Endometrium (tissue), 2 donors: ENCODE measurements around the gene PPP1R13L.

Experiments used
- FAIRE-seq: peaks from 2 replicates; lab custom pipeline; 2012; peaks lifted over from hg19 to GRCh38; lab: Jason Lieb, UNC
- donor health status: control.
- donor health status: control.

Gene PPP1R13L

GRCh38 chr19:45406226-45407090, 1.6 kb upstream of the PPP1R13L start, which contains the start of gene POLR1G:
Gene POLR1G (plus strand): TSS chr19:45406644. CDS start chr19:45406697, 53 bp downstream.
- FAIRE-seq: no peak

DNA sequence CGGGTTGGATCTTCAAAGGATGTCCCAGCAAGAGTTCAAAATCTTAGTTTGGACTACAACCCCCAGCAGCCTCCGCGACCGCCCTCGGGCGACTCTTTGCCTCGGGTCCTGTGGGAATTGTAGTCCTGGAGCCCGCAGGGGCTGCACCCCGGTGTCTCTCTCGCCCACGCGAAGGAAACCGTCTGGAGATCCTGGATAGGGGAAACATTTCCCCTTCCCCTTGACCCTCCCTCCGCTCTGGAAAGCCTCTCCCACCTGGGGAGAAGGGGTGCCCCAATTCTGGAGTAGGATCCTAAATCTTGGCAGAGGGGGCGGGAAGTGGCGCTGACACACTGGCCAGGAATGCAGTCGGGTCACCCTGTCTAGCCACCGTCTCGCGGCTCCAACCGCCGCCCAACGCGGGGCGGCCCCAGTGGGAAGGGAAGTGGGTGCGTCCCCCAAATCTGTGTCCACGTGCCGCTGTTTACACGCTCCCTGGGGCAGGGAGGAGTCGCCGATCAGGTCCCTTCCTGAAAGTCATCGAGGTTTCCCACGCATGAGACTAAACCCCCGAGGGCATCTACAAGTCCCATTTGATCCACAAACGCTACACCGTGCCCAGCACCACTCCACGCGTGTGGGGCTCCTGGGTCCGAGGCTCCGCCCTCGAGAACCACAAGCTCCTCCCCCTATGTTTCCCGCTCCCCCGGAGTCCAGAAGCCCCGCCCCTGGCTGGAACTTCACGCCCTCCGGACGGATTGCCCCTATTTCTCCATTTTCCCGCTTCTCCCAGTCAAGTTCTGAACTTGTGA, 761 bp upstream of the PPP1R13L start:
- no peak for FAIRE-seq

GRCh38 chr19:45403781-45404556, 900 bp downstream of the PPP1R13L start:
- no peak for FAIRE-seq

DNA sequence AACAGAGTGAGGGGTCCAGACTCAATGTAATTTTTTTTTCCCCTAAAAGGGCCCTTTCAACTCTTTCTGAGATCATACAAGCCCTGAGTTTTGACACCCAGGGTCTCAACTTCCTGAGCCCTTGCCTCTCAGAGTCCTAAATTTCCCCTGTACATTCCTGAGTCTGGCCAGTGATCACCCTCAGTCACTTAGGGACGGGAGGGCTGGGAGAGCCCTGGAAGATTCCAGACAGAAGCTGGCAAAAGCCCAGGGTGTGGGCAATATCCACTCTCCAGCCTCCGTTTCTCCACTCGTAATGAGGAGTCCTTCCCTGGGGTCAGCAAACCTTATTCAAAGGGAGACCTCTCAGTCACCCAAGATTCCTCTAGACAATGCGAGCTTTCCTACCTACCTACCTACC, 1.6 kb downstream of the PPP1R13L start:
- no peak for FAIRE-seq

GRCh38 chr19:45402298-45403061, 2.4 kb downstream of the PPP1R13L start:
- FAIRE-seq: no peak

DNA sequence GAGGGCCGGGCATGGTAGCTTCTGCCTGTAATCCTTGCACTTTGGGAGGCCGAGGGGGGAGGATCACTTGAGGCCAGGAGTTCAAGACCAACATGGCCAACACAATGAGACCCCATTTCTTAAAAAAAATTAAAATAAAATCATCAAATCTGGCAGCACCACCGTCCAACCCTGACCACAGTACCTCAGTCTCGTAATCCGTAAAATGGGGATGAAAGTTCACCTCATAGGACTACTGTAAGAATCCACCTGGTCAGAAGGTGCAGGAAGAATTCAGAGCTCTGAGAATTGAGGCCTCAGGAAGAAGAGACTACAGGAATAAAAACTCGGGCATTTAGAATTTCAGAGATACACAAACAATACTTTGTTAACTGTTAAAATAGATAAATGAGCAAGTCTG, 3.1 kb downstream of the PPP1R13L start:
- no peak for FAIRE-seq

DNA sequence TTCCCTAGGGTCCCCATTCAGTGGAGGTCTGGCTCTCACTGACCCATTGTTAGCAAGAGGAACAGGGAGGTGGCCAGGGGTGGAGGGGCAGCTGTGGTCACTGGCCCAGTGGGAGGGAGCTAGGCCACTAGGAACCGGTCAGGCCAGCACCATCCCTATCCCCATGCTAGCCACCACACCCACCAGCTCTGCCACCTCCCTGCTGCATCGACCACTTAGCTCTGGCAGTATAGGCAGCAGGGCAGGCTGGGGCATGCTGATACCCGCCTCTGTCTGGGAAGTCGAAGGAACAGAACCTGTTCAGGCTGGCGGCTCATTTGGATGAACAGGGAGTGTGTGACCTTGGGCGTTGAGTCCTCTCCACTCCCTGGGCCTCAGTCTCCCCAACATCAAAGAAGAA, 4.7 kb downstream of the PPP1R13L start:
- FAIRE-seq: no peak

DNA sequence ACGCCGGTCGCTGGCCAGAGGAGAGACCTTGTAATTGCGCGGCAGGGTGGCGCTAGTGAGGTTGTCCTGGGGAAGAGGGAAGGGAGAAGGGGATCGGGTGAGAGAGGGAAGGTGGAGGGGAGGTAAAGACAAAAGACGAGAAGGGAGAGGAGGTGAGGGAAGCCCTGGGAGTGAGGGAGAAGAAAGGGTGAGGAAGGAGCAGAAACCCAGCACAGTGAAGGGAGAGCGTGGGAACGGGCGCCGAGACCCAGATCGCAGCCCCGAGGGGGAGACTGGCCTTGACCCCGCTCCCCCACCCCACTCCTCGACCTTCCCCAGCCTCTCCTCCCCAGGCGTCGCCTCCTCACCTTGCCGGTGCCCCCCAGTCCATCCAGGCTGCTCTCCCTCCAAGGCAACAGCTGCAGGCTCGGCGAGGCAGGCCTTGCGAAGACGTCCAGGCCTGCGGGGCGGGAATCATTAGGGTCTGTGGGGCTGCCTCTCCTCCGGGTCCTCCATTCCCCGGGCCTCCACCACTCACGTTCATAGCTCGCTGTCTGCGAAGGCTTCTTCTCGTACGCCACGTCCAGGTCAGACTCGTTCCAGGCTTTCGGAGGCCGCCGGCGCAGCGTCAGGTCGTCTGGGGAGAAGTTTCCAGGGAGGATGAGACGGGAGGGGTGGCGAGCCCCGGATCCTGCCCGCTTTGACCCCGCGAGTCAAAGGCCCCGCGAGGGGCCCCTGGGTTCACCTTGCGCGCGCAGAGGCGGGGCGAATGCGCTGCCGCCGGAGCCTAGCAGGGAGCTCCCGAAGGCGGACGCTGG, 8.8 kb downstream of the PPP1R13L start:
- no peak for FAIRE-seq

GRCh38 chr19:45391871-45392665, 12.8 kb downstream of the PPP1R13L start:
- FAIRE-seq: no peak

DNA sequence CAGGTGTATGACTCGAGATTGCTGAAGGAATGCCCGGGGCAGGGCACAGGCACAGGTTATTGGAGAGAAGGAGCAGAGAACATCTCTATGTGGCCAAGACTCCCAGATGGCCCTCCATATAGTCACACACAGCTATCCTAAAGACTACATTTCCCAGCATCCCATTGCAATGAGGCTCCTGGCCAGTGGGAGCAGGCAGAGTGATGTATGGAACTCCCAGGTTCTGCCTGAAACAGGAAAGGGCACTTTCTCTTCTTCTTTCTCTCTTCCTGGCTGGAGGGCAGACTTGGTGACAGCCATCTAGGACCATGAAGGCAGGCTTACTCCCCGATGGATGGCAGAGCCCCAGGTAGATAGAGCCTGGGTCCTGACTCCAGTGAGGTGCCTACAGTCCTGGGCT, 13.5 kb downstream of the PPP1R13L start:
- FAIRE-seq: no peak

GRCh38 chr19:45385392-45386221, 19.3 kb downstream of the PPP1R13L start:
- FAIRE-seq: no peak

DNA sequence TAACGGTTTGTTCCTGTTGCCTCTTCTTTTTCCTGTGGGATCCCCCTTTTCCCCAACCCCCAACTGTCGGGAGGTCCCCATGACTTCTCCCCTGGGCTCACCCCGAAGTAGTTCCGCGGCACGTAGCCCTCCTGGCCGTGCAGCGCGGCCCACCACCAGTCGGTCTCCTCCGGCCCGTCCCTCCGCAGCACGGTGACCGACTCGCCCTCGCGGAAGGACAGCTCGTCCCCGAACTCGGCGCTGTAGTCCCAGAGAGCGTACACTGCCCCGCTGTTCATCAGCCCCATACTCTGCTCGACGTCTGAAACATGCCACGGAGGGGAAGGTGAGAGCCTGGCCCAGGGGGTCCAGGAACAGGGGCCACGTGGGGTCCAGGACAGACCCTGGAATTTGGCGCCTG, 22.4 kb downstream of the PPP1R13L start:
- FAIRE-seq: no peak

- no peak for FAIRE-seq
Observed at GRCh38 chr19:45380107-45380506, 24.8 kb downstream of the PPP1R13L start.

DNA sequence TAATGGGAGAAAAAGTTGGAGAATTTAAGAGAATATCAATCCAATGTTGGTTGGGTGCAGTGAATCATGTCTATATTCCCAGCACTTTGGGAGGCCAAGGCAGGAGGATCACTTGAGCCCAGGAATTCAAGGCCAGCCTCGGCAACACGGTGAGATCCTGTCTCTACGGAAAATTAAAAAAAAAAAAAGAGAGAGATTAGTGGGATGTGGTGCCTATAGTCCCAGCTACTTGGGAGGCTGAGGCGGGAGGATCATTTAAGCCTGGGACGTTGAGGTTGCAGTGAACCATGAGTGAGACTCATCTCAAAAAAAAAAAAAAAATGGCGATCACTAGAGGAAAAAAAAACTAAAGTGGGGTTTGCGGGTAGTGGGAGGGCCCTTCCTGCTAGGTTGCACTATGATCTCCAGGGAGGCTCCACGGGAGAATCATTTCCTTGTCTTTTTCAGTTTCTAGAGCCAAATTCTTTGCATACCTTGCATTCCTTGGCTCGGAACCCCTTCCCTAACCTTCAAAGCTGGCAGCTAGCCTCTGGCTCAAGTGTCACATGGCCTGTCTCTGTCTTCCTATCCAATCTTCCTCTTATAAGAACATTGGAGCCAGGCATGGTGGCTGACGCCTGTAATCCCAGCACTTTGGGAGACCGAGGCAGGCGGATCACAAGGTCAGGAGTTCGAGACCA, 28.7 kb downstream of the PPP1R13L start:
- FAIRE-seq: no peak

DNA sequence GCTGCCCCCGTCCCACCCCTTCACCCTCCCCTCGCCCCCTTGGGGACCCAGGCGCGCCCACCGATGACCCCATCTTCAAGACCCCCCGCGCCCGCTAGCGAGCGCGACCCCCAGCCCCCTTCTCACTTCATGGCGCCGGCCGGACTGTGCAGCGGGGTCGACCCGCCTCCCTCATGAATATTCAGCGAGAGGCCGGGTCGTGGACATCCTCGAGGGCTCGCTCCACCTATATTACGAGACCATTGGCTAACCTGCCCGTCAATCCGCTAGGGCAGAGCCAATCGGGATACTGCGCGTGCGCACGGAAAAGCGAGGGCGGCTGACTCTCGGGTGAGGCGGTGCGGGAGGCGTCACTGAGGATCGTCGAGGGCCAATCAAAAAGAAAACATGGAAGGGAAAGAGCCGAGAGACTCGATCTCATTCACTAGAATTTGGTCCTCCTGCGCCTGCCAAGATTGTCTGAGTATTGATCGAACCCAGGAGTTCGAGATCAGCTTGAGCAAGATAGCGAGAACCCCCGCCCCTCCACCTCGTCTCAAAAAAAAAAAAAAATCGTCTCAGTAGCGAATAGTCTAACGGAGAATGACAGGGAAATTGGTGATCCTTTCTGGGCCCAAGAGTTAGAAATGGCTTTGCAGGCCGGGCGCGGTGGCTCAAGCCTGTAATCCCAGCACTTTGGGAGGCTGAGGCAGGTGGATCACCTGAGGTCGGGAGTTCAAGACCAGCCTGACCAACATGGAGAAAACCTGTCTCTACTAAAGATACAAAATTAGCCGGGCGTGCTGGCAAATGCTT, 34.3 kb downstream of the PPP1R13L start, which contains the start of gene ERCC2:
Gene ERCC2 (minus strand): TSS at position 164 of the 795 bp plus-strand sequence. CDS start 33 bp downstream, at position 131.
- FAIRE-seq: peak; percentile 92

GRCh38 chr19:45368737-45369340, 36.0 kb downstream of the PPP1R13L start:
- no peak for FAIRE-seq

- FAIRE-seq: no peak
Observed at GRCh38 chr19:45368127-45368526, 36.7 kb downstream of the PPP1R13L start.
